Daoy (cell line): ENCODE results near the gene BTNL3. TPM values are rescaled to one million over a fixed set of nuclear protein-coding genes. Genes with fewer than 3 reads are reported as not detected.
A peak's percentile ranks its signal among the peaks of the same experiment; 100 is the strongest.
"Not testable (repeated sequence)": the region's sequence is repeated elsewhere in the genome, so short reads cannot be mapped to it uniquely, and the experiment has no call there.

Experiments
- DNase-seq: peaks from one replicate; pipeline ENCODE4 v3.0.0-alpha.2; 2015; ENCODE audit warnings: low read depth
- total RNA-seq: library from RNA; depleted of rRNA; stranded (reverse); fragments of >200 nt; shearing (Covaris generic); gene quantifications from 2 replicates; pipeline ENCODE4 v1.2.3, GENCODE V29; 2014; rRNA removed

BTNL3 gene
- total RNA-seq, result not detected in 2 replicates

GRCh38 chr5:180988592-180988991 is at the start of gene BTNL3:
Gene BTNL3 (plus strand): TSS chr5:180988846. CDS start chr5:180989029, 183 bp downstream.
- DNase-seq, result no peak

- peak; percentile 77 for DNase-seq
These were observed 38.2 kb upstream of the BTNL3 start for GRCh38 chr5:180950291-180950949.

GRCh38 chr5:180959661-180960060 is 29.0 kb upstream of the BTNL3 start:
- DNase-seq, result peak; percentile 15

- DNase-seq, result peak; percentile 56
These were observed 28.4 kb upstream of the BTNL3 start for GRCh38 chr5:180960209-180960608.

- no peak for DNase-seq
These were observed 19.2 kb upstream of the BTNL3 start for GRCh38 chr5:180969406-180969805.

GRCh38 chr5:180970336-180970735 is 18.3 kb upstream of the BTNL3 start:
- no peak for DNase-seq

GRCh38 chr5:180970875-180971274 is 17.8 kb upstream of the BTNL3 start:
- DNase-seq, result no peak

- no peak for DNase-seq
These were observed 13.9 kb upstream of the BTNL3 start for GRCh38 chr5:180974612-180975315.

GRCh38 chr5:180975338-180975737 is 13.3 kb upstream of the BTNL3 start:
- DNase-seq, result no peak

- DNase-seq, result no peak
These were observed 12.1 kb upstream of the BTNL3 start for GRCh38 chr5:180976518-180976917.

GRCh38 chr5:180977852-180978251 is 10.8 kb upstream of the BTNL3 start:
- DNase-seq, result no peak

- DNase-seq, result no peak
These were observed 6.5 kb upstream of the BTNL3 start for GRCh38 chr5:180982008-180982741.

GRCh38 chr5:180988016-180988415 is 630 bp upstream of the BTNL3 start:
- no peak for DNase-seq

- DNase-seq, result no peak
These were observed 1.6 kb downstream of the BTNL3 start for GRCh38 chr5:180990086-180990881.

GRCh38 chr5:180990882-180991242 is 2.2 kb downstream of the BTNL3 start:
- no peak for DNase-seq

- DNase-seq, result no peak
These were observed 13.3 kb downstream of the BTNL3 start for GRCh38 chr5:181001947-181002346.

GRCh38 chr5:181005791-181006190 is 17.1 kb downstream of the BTNL3 start:
- no peak for DNase-seq

GRCh38 chr5:181008136-181008535 is 19.5 kb downstream of the BTNL3 start:
- DNase-seq, result no peak

- DNase-seq, result not testable (repeated sequence)
These were observed 21.4 kb downstream of the BTNL3 start for GRCh38 chr5:181010018-181010417.

GRCh38 chr5:181014654-181015053 is 26.0 kb downstream of the BTNL3 start:
- DNase-seq, result not testable (repeated sequence)

GRCh38 chr5:181017448-181017847 is 28.8 kb downstream of the BTNL3 start:
- not testable (repeated sequence) for DNase-seq

- DNase-seq, result no peak
These were observed 32.0 kb downstream of the BTNL3 start for GRCh38 chr5:181020688-181021087.
